Bronchial epithelial cell (primary cell): Measurements from ENCODE around the gene NUDT14. TPM values are rescaled to one million over a fixed set of nuclear protein-coding genes. Genes with fewer than 3 reads are reported as not detected.

Source experiments
- DNase-seq: peaks from one replicate; pipeline ENCODE4 v3.0.0-alpha.2; 2010; ENCODE audit warnings: low read depth
- FAIRE-seq: peaks from 2 replicates; lab custom pipeline; 2011; peaks lifted over from hg19 to GRCh38; lab: Jason Lieb, UNC
- H3K27me3 ChIP-seq: 2 replicates; pipeline ENCODE4 v1.5.1; 2011; ENCODE audit warnings: low read length; ENCODE audit not compliant: control insufficient read depth, insufficient read depth
- H3K36me3 ChIP-seq: 2 replicates; pipeline ENCODE4 v1.5.1; 2011; ENCODE audit warnings: low read length; ENCODE audit not compliant: control insufficient read depth, insufficient read depth
- H3K4me3 ChIP-seq: 2 replicates; pipeline ENCODE4 v1.5.1; 2011; ENCODE audit warnings: mild to moderate bottlenecking, low read depth, low read length, control low read depth
- CTCF ChIP-seq: IDR thresholded peaks from 2 replicates; pipeline ENCODE4 v1.5.1; 2011; ENCODE audit warnings: mild to moderate bottlenecking, moderate library complexity, low read length, control low read depth, inconsistent platforms; ENCODE audit not compliant: insufficient read depth, severe bottlenecking
- total RNA-seq: library from RNA; depleted of rRNA; stranded (reverse); fragments of >200 nt; gene quantifications from 2 replicates; pipeline ENCODE4 v1.2.1, GENCODE V29; 2014

Gene NUDT14
- total RNA-seq, 1 donor from 2014 or later: 31.9 TPM

- H3K36me3 ChIP-seq: no peaks in the 10 kb centered on the region
- FAIRE-seq (no peak), DNase-seq (no peak)
- no peak for TF ChIP-seq CTCF
- no peak overlapping the region for H3K4me3 ChIP-seq
- peaks cover 27% of the 10 kb centered on the region for H3K27me3 ChIP-seq
Measured at GRCh38 chr14:105195522-105196264, 14.6 kb upstream of the NUDT14 start.

GRCh38 chr14:105195051-105195450, 13.9 kb upstream of the NUDT14 start:
- no peak for TF ChIP-seq CTCF
- H3K36me3 ChIP-seq: no peaks in the 10 kb centered on the region
- FAIRE-seq (no peak), DNase-seq (no peak)
- no peak overlapping the region for H3K4me3 ChIP-seq
- H3K27me3 ChIP-seq: peaks cover 25% of the 10 kb centered on the region

- no peak for TF ChIP-seq CTCF
- DNase-seq (no peak), FAIRE-seq (peak; percentile 18)
- no peak overlapping the region for H3K4me3 ChIP-seq
- H3K27me3 ChIP-seq: peaks cover 25% of the 10 kb centered on the region
- no peaks in the 10 kb centered on the region for H3K36me3 ChIP-seq
Measured at GRCh38 chr14:105193916-105194782, 13.0 kb upstream of the NUDT14 start.

- Histone ChIP-seq H3K27me3 (peaks cover 22% of the 10 kb centered on the region), H3K36me3 (no peaks in the 10 kb centered on the region), H3K4me3 (no peak overlapping the region)
- FAIRE-seq (no peak), DNase-seq (no peak)
- TF ChIP-seq CTCF: no peak
Measured at GRCh38 chr14:105192866-105193731, 12.0 kb upstream of the NUDT14 start.

GRCh38 chr14:105187935-105188524, 6.9 kb upstream of the NUDT14 start:
- TF ChIP-seq CTCF: peak; percentile 26
- Histone ChIP-seq H3K27me3 (peaks cover 2% of the 10 kb centered on the region), H3K36me3 (no peaks in the 10 kb centered on the region), H3K4me3 (no peak overlapping the region)
- FAIRE-seq (no peak), DNase-seq (no peak)
